ENCODE measurements around the gene PCDHB6.
"Not testable (repeated sequence)": the region's sequence is repeated elsewhere in the genome, so short reads cannot be mapped to it uniquely, and the experiment has no call there.

DNA sequence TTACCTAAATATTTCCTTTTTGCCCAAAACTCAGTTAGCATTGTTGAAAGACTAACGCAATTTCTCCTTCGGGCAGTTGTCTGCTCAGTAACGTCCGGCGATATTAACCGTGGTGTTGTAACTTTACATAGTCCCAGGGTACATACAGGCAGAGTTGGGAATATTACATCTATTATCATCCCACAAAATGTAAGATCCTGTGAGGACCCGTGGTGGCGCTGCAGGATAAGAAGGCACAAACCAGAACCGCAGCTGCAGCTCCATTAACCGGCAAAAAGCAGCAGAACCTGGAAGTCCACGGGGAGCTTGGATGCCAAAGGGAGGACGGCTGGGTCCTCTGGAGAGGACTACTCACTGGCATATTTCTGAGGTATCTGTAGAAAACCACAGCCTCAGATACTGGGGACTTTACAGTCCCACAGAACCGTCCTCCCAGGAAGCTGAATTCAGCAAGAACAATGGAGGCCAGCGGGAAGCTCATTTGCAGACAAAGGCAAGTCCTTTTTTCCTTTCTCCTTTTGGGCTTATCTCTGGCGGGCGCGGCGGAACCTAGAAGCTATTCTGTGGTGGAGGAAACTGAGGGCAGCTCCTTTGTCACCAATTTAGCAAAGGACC lies 27.8 kb downstream of the PCDHB6 start, which contains the start of gene PCDHB8:
- not testable (repeated sequence) for TF ChIP-seq GATA2, GATA3 (IDR thresholded peaks at IDR 0.05; ENCODE audit: low read depth, low read length)
